ENCODE data around the gene PIP5K1B.

PIP5K1B gene

DNA sequence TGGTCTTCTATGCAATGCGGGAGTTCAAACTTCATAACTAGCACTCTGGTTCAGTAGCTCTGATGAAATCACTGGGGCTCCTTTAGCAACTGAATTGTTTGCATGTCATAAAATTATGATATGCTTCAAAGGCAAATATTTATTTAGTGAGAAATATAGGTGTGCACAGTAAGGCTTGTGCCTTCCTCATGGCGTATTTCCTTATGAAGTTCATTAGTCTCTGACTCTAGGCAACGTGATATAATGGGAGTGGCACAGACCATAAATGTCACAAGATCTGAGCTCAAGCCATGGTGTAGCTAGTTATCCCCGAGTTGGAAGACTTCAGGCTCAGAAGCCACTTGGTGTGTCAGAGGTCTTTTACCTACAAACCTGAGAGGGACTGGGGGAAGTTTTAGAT is 35.5 kb downstream of the PIP5K1B start:
- DNase-seq: peak; percentile 31

- DNase-seq: no peak
Observed at GRCh38 chr9:68741234-68741633, 36.2 kb downstream of the PIP5K1B start.

- DNase-seq: no peak
Observed at GRCh38 chr9:68741704-68742332, 36.8 kb downstream of the PIP5K1B start.

DNA sequence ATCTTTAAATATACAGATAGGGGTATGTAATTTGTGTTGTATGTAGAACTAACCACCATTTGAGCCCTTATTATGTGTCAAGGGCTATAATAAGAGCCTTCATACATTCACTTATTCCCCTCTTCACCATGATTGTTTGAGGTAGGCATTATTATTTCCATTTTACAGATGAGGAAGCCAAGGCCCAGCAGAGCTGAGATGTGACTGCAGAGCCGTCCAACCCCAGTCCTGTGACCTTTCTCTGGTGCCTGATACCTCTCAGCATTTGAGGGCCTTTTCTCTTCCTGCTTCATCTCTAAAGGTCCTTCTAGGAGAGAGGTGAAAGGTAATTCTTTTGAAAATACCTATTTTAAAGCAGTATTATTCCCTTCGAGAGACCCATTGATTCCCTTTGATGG is 37.3 kb downstream of the PIP5K1B start:
- DNase-seq: no peak

GRCh38 chr9:68744426-68744825 is 39.4 kb downstream of the PIP5K1B start:
- DNase-seq: no peak

DNA sequence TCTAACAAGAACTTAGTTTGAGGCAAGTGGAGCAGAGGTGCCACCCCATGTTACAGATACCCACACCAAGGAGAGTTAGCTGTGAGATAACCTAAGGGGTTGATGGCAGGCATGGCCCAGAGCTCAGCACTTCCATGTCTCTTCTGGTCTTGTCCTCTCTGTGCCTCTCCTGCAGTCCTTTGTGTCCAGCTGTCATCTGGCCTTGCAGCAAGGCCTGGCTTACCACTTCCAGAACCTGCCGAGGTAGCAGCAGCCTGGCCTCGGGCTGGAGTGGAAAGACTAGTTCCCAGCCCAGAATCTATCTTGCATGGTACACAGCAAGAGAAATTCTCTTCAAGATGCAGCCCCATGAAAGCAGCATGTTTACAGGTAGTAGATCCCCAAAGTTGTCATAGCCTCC is 41.5 kb downstream of the PIP5K1B start:
- DNase-seq: no peak

DNA sequence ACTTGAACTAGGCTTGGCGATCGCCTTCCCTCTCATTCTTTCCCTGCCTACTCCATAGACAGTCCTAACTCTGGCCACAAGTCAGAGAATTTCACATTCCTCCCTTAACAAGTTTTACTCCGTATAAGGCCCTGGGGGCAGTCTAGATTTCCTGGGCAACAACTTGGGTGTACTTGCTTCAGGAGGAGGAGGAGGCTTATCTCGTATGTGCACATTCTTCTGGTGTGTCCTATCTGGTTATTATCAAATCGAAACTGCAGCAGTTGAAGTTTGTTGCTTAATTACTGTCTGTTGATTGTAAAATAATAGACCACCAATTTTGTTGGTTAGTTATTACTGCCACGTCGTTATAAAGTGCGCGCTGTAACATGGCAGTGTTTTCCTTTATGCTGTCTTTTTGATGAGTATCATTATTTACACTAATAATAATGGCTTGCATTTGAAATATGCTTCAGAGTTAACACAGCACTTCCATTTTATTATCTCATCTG is 42.0 kb downstream of the PIP5K1B start:
- no peak for DNase-seq

- DNase-seq: no peak
Observed at GRCh38 chr9:68749135-68749534, 44.1 kb downstream of the PIP5K1B start.

DNA sequence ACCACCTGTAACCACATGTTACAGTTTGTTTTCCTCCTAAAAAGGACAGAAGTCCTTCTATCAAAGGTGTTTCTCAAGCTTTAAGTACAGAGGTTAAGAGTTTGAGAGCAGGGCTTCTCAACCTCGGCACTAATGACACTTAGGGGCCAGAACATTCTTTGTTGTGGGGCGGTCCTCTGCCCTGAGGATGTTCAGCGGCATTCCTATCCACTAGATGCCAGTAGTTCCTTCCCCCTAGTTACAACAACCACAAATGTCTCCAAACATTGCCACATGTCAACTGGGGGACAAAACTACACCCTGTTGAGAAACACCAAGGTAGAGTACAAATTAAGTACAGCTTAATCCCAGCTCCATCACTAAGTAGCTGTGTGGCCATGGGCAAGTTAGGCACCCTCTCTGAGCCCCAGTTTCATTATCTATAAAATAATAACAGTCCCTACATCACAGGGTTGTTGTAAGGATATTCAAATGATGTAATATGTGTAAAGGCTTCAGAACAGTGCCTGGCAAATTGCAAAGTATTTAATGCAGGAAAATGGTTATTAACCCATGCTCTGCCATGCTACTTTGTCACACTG is 44.6 kb downstream of the PIP5K1B start:
- DNase-seq: peak; percentile 80

- DNase-seq: peak; percentile 80
Observed at GRCh38 chr9:68750255-68750654, 45.2 kb downstream of the PIP5K1B start.

DNA sequence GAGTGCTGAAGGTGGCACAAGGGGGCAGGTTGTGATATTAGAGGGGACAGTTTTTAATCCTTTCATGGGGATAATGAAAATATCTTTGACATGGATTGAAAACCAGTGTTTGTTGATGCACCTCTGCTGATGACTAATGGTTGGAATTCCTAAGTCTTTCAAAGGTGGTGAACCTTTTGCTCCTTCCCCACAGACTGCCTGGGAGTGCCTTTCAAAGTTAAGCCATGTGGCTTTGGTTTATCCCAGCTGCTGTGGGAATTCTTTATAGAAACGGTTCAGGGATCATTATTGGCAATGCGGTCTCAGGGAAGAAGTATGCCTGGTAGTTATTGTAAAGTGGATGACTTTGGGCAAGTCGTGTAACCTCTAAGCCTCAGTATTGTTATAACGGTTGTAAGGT is 45.7 kb downstream of the PIP5K1B start:
- DNase-seq: no peak

GRCh38 chr9:68751556-68751955 is 46.5 kb downstream of the PIP5K1B start:
- DNase-seq: no peak

GRCh38 chr9:68755051-68755450 is 50.0 kb downstream of the PIP5K1B start:
- no peak for DNase-seq

DNA sequence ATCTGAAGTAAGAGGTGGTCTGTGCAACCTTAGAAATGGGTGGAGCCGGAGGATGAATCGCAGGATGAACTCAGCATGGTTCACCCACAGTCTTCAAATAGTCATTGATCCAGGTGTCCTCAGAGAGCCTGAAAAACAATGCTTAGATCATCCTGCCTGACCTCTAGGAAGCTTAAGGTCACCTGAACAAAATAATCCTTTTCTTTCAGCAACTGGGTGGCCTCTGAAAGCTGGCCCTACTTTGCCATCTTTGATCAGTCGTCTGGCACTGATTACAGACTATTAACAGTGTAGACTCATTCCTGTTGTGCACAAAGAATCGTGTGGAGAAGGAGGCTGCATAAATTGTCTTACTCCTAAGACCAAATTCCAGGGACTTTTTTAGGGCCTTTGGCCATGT is 50.7 kb downstream of the PIP5K1B start:
- DNase-seq: no peak

GRCh38 chr9:68759981-68760673 is 55.1 kb downstream of the PIP5K1B start:
- DNase-seq: no peak

DNA sequence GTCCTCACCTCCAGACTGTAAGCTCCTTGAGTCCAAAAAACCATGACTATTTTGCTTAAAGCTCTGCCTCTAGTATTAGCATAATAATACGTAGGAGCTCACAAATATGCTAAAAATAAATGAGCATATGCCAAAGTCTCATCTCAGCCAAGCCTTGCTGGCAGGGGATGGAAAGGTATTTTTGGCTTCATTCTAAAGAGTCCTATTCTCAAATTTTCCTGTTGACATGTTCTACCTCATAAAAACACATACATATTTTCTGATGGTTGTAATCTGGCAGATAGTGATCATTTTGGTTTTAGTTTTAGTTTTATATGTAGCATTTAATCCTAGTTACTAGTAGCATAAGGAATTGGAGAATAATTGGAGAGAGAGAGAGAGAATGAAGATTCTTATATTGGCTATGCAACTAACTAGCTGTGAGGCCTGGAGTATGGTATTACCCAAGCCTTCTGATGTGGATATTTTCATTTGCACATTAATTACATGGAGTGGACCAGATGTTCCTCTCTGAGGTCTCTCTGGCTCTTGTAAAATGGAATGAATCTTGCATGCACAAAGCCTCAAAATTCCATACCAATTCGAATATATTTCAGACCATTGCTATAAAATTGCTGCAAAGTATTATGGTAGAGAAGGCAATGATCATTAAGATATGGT is 55.8 kb downstream of the PIP5K1B start:
- DNase-seq: no peak

DNA sequence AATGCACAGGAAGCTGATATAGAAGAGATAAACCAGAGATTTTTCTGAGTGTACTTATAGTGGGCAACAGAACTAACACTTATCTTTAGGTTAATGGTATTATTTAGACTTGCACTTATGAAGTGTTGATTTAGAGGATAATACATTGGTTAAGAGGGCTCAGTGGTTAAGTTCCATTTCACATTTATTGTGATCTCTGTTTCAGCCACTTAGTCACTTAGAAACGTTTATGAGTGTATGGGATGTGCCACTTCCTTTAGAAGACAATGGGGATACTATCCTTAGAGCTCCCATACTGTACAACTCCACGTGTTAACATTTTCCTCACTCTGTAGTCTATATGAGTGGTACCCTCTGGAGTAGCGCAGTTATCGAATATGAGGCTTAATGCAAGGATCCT is 57.5 kb downstream of the PIP5K1B start:
- no peak for DNase-seq

DNA sequence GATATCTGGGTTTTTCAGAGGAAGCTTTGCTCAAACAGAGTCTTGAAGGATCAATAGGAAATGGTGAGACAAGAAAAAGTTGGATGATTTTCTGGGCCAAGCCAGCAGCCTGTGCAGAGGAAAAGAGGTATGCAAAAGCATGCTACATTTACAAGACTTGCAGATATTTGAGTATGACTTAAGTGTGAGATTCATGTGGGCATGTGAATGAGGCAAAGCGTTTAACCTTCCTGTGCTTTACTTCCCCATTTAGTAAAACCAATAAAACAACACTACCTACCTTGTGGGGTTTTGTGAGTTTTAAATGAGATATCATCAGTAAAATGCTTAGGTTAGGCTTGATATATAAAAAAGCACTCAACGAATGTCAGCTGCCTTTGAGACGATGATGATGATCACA is 58.1 kb downstream of the PIP5K1B start:
- no peak for DNase-seq

DNA sequence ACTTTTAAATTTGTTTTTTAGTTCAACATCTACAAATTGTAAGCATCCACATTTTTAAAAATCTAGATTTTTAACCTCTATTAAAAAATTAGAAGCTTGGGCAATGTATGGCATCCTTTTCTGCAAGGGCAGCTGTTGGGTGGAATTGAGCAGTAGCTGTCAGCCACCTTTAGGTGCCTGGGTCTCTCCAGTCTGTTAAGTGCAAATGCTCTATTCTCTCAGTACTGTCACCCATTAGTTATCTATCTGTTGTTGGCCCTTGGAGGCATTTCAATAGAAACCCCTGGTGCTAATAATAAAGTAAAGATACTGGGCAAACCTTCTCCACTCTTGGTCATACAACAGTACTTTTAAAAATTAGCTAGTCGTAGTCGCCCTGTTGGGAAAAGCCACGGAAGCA is 63.6 kb downstream of the PIP5K1B start:
- DNase-seq: no peak

DNA sequence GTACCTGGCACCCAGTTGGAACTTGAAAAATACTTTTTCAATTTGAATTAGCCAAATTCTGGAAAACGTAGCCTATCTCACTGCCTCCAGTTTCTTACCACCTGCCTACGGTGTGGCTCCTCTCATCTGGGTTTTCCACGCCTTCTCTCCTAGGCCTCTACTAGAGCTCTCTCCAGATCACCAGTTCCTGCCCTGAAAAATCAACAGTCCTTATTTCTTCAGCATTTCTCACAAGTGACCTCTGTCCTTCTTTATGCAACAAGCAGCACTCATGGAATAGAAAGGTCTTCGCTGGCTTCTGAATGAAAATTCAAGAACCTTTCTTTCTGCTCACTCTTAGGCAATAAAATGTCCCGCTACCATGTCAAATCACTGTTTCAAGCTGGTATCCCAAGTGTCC is 64.8 kb downstream of the PIP5K1B start:
- no peak for DNase-seq

- no peak for DNase-seq
Observed at GRCh38 chr9:68771376-68771775, 66.3 kb downstream of the PIP5K1B start.

GRCh38 chr9:68775003-68775730 is 70.1 kb downstream of the PIP5K1B start:
- DNase-seq: no peak
